DMS153 treated with DMSO at 0.1 percent for 48 hours (cell line): ENCODE results near the gene SRRM4.
"Not testable (repeated sequence)": the region's sequence is repeated elsewhere in the genome, so short reads cannot be mapped to it uniquely, and the experiment has no call there.

Source experiments
- DNase-seq: peaks from one replicate; lab custom pipeline; 2025; ENCODE audit not compliant: unreplicated experiment; lab: John Stamatoyannopoulos, UW

SRRM4 gene

GRCh38 chr12:119008691-119009221 is 27.4 kb downstream of the SRRM4 start:
- DNase-seq = no peak

- DNase-seq = no peak
Measured at GRCh38 chr12:119011231-119011630, 29.9 kb downstream of the SRRM4 start.

- no peak for DNase-seq
Measured at GRCh38 chr12:119012179-119012578, 30.8 kb downstream of the SRRM4 start.

- DNase-seq = no peak
Measured at GRCh38 chr12:119013023-119013422, 31.7 kb downstream of the SRRM4 start.

- DNase-seq = no peak
Measured at GRCh38 chr12:119014368-119014767, 33.0 kb downstream of the SRRM4 start.

- no peak for DNase-seq
Measured at GRCh38 chr12:119016715-119017114, 35.4 kb downstream of the SRRM4 start.

GRCh38 chr12:119019166-119019565 is 37.8 kb downstream of the SRRM4 start:
- DNase-seq = no peak

GRCh38 chr12:119020406-119021360 is 39.3 kb downstream of the SRRM4 start:
- peak; percentile 8 for DNase-seq

GRCh38 chr12:119024356-119024755 is 43.0 kb downstream of the SRRM4 start:
- DNase-seq = no peak

GRCh38 chr12:119025786-119026185 is 44.4 kb downstream of the SRRM4 start:
- no peak for DNase-seq

GRCh38 chr12:119033332-119033731 is 52.0 kb downstream of the SRRM4 start:
- DNase-seq = not testable (repeated sequence)

GRCh38 chr12:119036878-119037825 is 55.8 kb downstream of the SRRM4 start:
- peak; percentile 6 for DNase-seq

GRCh38 chr12:119044094-119044493 is 62.8 kb downstream of the SRRM4 start:
- no peak for DNase-seq

GRCh38 chr12:119047641-119048040 is 66.3 kb downstream of the SRRM4 start:
- DNase-seq = no peak

- DNase-seq = no peak
Measured at GRCh38 chr12:119050663-119051062, 69.3 kb downstream of the SRRM4 start.

GRCh38 chr12:119051474-119051873 is 70.1 kb downstream of the SRRM4 start:
- DNase-seq = no peak

- DNase-seq = no peak
Measured at GRCh38 chr12:119052001-119052400, 70.7 kb downstream of the SRRM4 start.

- DNase-seq = no peak
Measured at GRCh38 chr12:119055977-119056376, 74.6 kb downstream of the SRRM4 start.

GRCh38 chr12:119060847-119061796 is 79.8 kb downstream of the SRRM4 start:
- DNase-seq = no peak
